HCT116 (cell line): Measurements from ENCODE around the gene SON. TPM values are rescaled to one million over a fixed set of nuclear protein-coding genes. Genes with fewer than 3 reads are reported as not detected.

Source experiments
- ATAC-seq: fragments of 200-7000 bp; cut with Tn5 transposase; 2 replicates; pipeline ENCODE4 v1.9.1; 2020; ENCODE audit warnings: mild to moderate bottlenecking, moderate library complexity
- BruUV-seq: library from RNA; stranded (reverse); fragments of 400-500 nt; replicated peaks from 2 replicates; lab custom pipeline; 2021; lab: Mats Ljungman, UMichigan
- CTCF ChIA-PET: fragments of 300-600 bp; sonication (Branson Sonifier 250); formaldehyde crosslinking; loops from one replicate; lab custom pipeline; 2021; ENCODE audit warnings: antibody characterized with exemption; lab: Charles Lee
- POLR2A ChIA-PET: fragments of 300-600, 350-600 bp; sonication (Branson Sonifier 250); formaldehyde crosslinking; loops from one replicate; lab custom pipeline; 2021; ENCODE audit warnings: antibody characterized with exemption; lab: Charles Lee
- RAD21 ChIA-PET, 2 experiments: fragments of 300-600 bp; sonication (Branson Sonifier 250); formaldehyde crosslinking; loops; one replicate each; lab custom pipeline; 2023; ENCODE audit warnings: low total read pairs in 2 of 2; ENCODE audit not compliant: uncharacterized antibody in 2 of 2, unreplicated experiment in 2 of 2, low non-redundant PET in 1 of 2; lab: Charles Lee
- DNase-seq: peaks from one replicate; pipeline ENCODE4 v3.0.0-alpha.2; 2010; ENCODE audit warnings: low read depth, low spot score
- H2AFZ ChIP-seq: fragments of 200-600 bp; shearing (Covaris generic), sonication (generic); 2 replicates; pipeline ENCODE4 v1.6.1; 2017; ENCODE audit warnings: low read depth, mixed run types, mixed read lengths, antibody characterized with exemption, low read length; ENCODE audit not compliant: poor library complexity, severe bottlenecking
- H3K27ac ChIP-seq: 2 replicates; pipeline ENCODE4 v1.5.1; 2012; ENCODE audit warnings: low read depth, low read length
- H3K27me3 ChIP-seq: fragments of 200-600 bp; sonication (generic); 2 replicates; pipeline ENCODE4 v1.6.1; 2016; ENCODE audit warnings: mixed run types, low read length, mixed read lengths; ENCODE audit not compliant: insufficient read depth
- H3K36me3 ChIP-seq, 2 experiments: fragments of 200-500 bp in 1 of 2; fragments of 200-600 bp in 1 of 2; sonication (Bioruptor generic) in 1 of 2; sonication (generic) in 1 of 2; 2 replicates each; pipeline versions ENCODE4 v1.5.1 to v1.6.1; 2014 to 2016; ENCODE audit warnings: low read length in 2 of 2, inconsistent platforms in 1 of 2, mixed read lengths in 1 of 2, mixed run types in 1 of 2; ENCODE audit not compliant: insufficient read depth in 2 of 2, control insufficient read depth in 1 of 2
- H3K4me1 ChIP-seq, 2 experiments: fragments of 200-600 bp in 1 of 2; sonication (generic) in 1 of 2; 2 replicates each; pipeline versions ENCODE4 v1.5.1 to v1.6.1; 2012 to 2017; ENCODE audit warnings: low read length in 2 of 2, inconsistent platforms in 1 of 2, mild to moderate bottlenecking in 1 of 2, mixed read lengths in 1 of 2, mixed run types in 1 of 2, moderate library complexity in 1 of 2; ENCODE audit not compliant: insufficient read depth in 2 of 2, control insufficient read depth in 1 of 2
- H3K4me2 ChIP-seq: fragments of 200-600 bp; sonication (generic); 2 replicates; pipeline ENCODE4 v1.6.1; 2017; ENCODE audit warnings: mixed run types, low read length, mixed read lengths
- H3K4me3 ChIP-seq, 2 experiments: fragments of 200-600 bp in 1 of 2; sonication (generic) in 1 of 2; replicated peaks in 1 of 2; 2 replicates each; pipeline ENCODE4 v1.5.1; 2011 to 2016; ENCODE audit warnings: low read length in 2 of 2, control low read depth in 1 of 2, low read depth in 1 of 2, mild to moderate bottlenecking in 1 of 2, mixed read lengths in 1 of 2, mixed run types in 1 of 2
- H3K79me2 ChIP-seq: fragments of 200-600 bp; sonication (generic); 2 replicates; pipeline ENCODE4 v1.6.1; 2017; ENCODE audit warnings: mild to moderate bottlenecking, mixed run types, low read length, moderate library complexity, mixed read lengths; ENCODE audit not compliant: insufficient read depth
- H3K9ac ChIP-seq: fragments of 200-600 bp; sonication (generic); 2 replicates; pipeline ENCODE4 v1.6.1; 2016; ENCODE audit warnings: low read length, mixed read lengths
- H3K9me2 ChIP-seq: fragments of 200-600 bp; sonication (generic), shearing (Covaris generic); 2 replicates; pipeline ENCODE4 v1.6.1; 2017; ENCODE audit warnings: mixed run types, mild to moderate bottlenecking, moderate library complexity; ENCODE audit not compliant: insufficient read depth
- H3K9me3 ChIP-seq, 2 experiments: fragments of 200-500 bp in 1 of 2; fragments of 200-600 bp in 1 of 2; sonication (Bioruptor generic) in 1 of 2; sonication (generic) in 1 of 2; 2 replicates each; pipeline ENCODE4 v1.6.1; 2014 to 2017; ENCODE audit warnings: low read length in 2 of 2, mixed read lengths in 2 of 2, inconsistent platforms in 1 of 2, low read depth in 1 of 2, mild to moderate bottlenecking in 1 of 2, mixed run types in 1 of 2, moderate library complexity in 1 of 2; ENCODE audit not compliant: control insufficient read depth in 1 of 2, insufficient read depth in 1 of 2
- H4K20me1 ChIP-seq: fragments of 200-600 bp; sonication (generic), shearing (Covaris generic); 2 replicates; pipeline ENCODE4 v1.6.1; 2017; ENCODE audit warnings: mixed run types, mild to moderate bottlenecking, moderate library complexity; ENCODE audit not compliant: insufficient read depth
- CBX3 ChIP-seq: IDR thresholded peaks from 2 replicates; pipeline ENCODE4 v1.6.1; 2012; ENCODE audit warnings: low read depth
- EGR1 ChIP-seq: IDR thresholded peaks from 2 replicates; pipeline ENCODE4 v1.6.1; 2012; ENCODE audit warnings: low read depth
- EZH2phosphoT487 ChIP-seq: fragments of 200-600 bp; IDR thresholded peaks from 2 replicates; pipeline ENCODE4 v1.6.1; 2018; ENCODE audit warnings: antibody characterized with exemption, borderline replicate concordance
- FOSL1 ChIP-seq: IDR thresholded peaks from 2 replicates; pipeline ENCODE4 v1.6.1; 2012; ENCODE audit warnings: low read depth
- POLR2A ChIP-seq: IDR thresholded peaks from 2 replicates; pipeline ENCODE4 v1.7.0; 2011; ENCODE audit warnings: borderline replicate concordance; ENCODE audit not compliant: insufficient read depth, insufficient read length; ENCODE audit errors: extremely low read depth
- SIN3A ChIP-seq: IDR thresholded peaks from 2 replicates; pipeline ENCODE4 v1.6.1; 2012; ENCODE audit warnings: low read depth
- SRF ChIP-seq: IDR thresholded peaks from 2 replicates; pipeline ENCODE4 v1.6.1; 2012; ENCODE audit warnings: low read depth
- intact Hi-C: fragments of 100-400 bp; cut with micrococcal nuclease; formaldehyde crosslinking; loops from 2 replicates; pipeline ENCODE4 v1.10.0; 2022
- total RNA-seq: library from RNA; stranded (reverse); gene quantifications from one replicate; pipeline ENCODE4 v1.2.1, GENCODE V29; 2021; ENCODE audit not compliant: unreplicated experiment

The SON gene
- total RNA-seq, 1 experiment from 2014 or later, result 195 TPM

DNA sequence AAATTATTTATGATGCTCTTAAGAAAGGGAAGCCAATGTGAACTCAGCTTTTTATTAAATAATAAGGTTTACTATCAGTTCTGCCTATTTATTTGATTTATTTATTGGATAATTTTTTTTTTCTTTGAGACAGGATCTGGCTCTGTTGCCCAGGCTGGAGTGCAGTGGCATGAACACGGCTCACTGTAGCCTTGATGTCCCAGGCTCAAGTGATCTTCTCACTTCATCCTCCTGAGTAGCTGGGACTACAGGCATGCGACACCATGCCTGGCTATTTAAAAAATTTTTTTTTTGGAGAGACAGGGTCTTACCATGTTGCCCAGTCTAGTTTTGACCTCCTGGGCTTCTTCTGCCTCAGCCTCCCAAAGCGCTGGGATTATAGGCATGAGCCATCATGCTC lies 30.4 kb upstream of the SON start:
- RAD21 ChIA-PET, result no interaction called here
- POLR2A ChIA-PET, result no interaction called here
- Histone ChIP-seq H3K36me3 (peaks cover 55 to 58% of the 10 kb centered on the region in 2 experiments), H3K9ac (no peak overlapping the region), H3K4me3 (no peak overlapping the region), H3K27me3 (no peaks in the 10 kb centered on the region), H3K4me1 (no peaks in the 10 kb centered on the region), H2AFZ (no peak overlapping the region), H3K9me2 (no peaks in the 10 kb centered on the region), H4K20me1 (no peaks in the 10 kb centered on the region), H3K79me2 (no peaks in the 10 kb centered on the region), H3K27ac (no peak overlapping the region), H3K9me3 (no peaks in the 10 kb centered on the region), H3K4me2 (no peak overlapping the region)
- CTCF ChIA-PET, result no interaction called here
- ATAC-seq (no peak), DNase-seq (no peak)
- TF ChIP-seq FOSL1 (no peak), EGR1 (no peak), SIN3A (no peak), POLR2A (no peak), EZH2phosphoT487 (no peak), SRF (no peak), CBX3 (no peak)
- intact Hi-C loops, result no loop called here
- BruUV-seq, result no TSS peak

DNA sequence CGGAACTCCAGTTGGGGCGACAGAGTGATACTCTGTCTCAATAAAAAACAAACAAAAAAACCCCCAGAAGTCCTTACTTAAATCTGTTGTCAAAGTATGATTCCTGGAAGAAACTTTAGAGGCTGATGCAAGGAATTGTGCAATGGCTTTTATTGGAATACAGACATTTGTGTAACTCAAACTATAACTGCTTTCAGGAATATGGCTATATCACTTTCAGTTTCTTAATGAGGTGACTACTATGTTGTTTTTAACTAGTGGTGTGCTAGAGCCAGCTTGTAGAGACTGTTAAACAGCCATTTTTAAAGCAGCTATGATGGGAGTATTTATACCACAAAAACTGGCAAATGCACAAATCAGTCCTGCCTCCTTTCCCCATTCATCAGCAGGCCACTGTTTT lies 28.6 kb upstream of the SON start:
- H3K79me2 ChIP-seq, result no peaks in the 10 kb centered on the region
- intact Hi-C loops, result no loop called here
- ChIA-PET CTCF (no interaction called here), RAD21 (no interaction called here), POLR2A (no interaction called here)
- ATAC-seq (no peak), DNase-seq (no peak)
- H3K4me3 ChIP-seq, result no peak overlapping the region
- H3K4me1 ChIP-seq, result no peaks in the 10 kb centered on the region
- no peak overlapping the region for H3K27ac ChIP-seq
- H3K4me2 ChIP-seq, result no peak overlapping the region
- H3K9me3 ChIP-seq, result no peaks in the 10 kb centered on the region
- H4K20me1 ChIP-seq, result no peaks in the 10 kb centered on the region
- TF ChIP-seq POLR2A, result no peak
- no peak for TF ChIP-seq FOSL1
- H2AFZ ChIP-seq, result no peak overlapping the region
- H3K9me2 ChIP-seq, result no peaks in the 10 kb centered on the region
- no peak overlapping the region for H3K9ac ChIP-seq
- H3K36me3 ChIP-seq, result peaks cover 57 to 61% of the 10 kb centered on the region in 2 experiments; a peak in 3 of 4 replicates
- no peaks in the 10 kb centered on the region for H3K27me3 ChIP-seq
- no TSS peak for BruUV-seq
